Activated CD4-positive, alpha-beta T cell treated with anti-CD3 and anti-CD28 coated beads, Interleukin-2, Interleukin-4, amounts not matched to agents 100 ng/mL and 50 ng/mL, durations not matched to agents 16 hours and 8 hours (primary cell): ENCODE results near the gene GPR62.

Experiments used
- DNase-seq: peaks from one replicate; pipeline ENCODE4 v3.0.0-alpha.2; 2020; ENCODE audit warnings: low spot score

Gene GPR62

GRCh38 chr3:51955893-51956770 is 951 bp downstream of the GPR62 start:
- no peak for DNase-seq

- DNase-seq = no peak
Measured at GRCh38 chr3:51957520-51958205, 2.5 kb downstream of the GPR62 start.

GRCh38 chr3:51958603-51959521 is 3.7 kb downstream of the GPR62 start:
- no peak for DNase-seq

GRCh38 chr3:51959651-51960050 is 4.5 kb downstream of the GPR62 start:
- no peak for DNase-seq

- DNase-seq = no peak
Measured at GRCh38 chr3:51960386-51960785, 5.2 kb downstream of the GPR62 start.

GRCh38 chr3:51961011-51961410 is 5.8 kb downstream of the GPR62 start:
- DNase-seq = no peak

GRCh38 chr3:51961602-51962569 is 6.7 kb downstream of the GPR62 start:
- DNase-seq = no peak

GRCh38 chr3:51962854-51963530 is 7.8 kb downstream of the GPR62 start:
- DNase-seq = no peak

GRCh38 chr3:51963951-51964451 is 8.8 kb downstream of the GPR62 start:
- DNase-seq = no peak

- DNase-seq = no peak
Measured at GRCh38 chr3:51964521-51964920, 9.3 kb downstream of the GPR62 start.

GRCh38 chr3:51966016-51966415 is 10.8 kb downstream of the GPR62 start:
- no peak for DNase-seq

GRCh38 chr3:51966486-51966885 is 11.3 kb downstream of the GPR62 start:
- no peak for DNase-seq

GRCh38 chr3:51966922-51967383 is 11.8 kb downstream of the GPR62 start:
- DNase-seq = no peak

- DNase-seq = peak; percentile 23
Measured at GRCh38 chr3:51967384-51968169, 12.4 kb downstream of the GPR62 start, which contains the start of gene PCBP4. Gene PCBP4 (minus strand): TSS chr3:51967454. CDS start chr3:51961240, 6,214 bp downstream.

GRCh38 chr3:51968170-51968775 is 13.1 kb downstream of the GPR62 start:
- no peak for DNase-seq

- no peak for DNase-seq
Measured at GRCh38 chr3:51968883-51969678, 13.9 kb downstream of the GPR62 start.

GRCh38 chr3:51969841-51970240 is 14.7 kb downstream of the GPR62 start:
- DNase-seq = no peak
